ENCODE results near the gene GRIK5. TPM values are rescaled to one million over a fixed set of nuclear protein-coding genes. Genes with fewer than 3 reads are reported as not detected.

Gene GRIK5
- polyA plus RNA-seq (2013, experiment 1 of 2), result 0.12 TPM
- 0.07 TPM for polyA plus RNA-seq (2013, experiment 2 of 2)

- Histone ChIP-seq H2BK5ac (ENCODE audit: low read depth, low read length, poor library complexity, severe bottlenecking) (no peak within 1 kb of the TSS), H3K4me2 (ENCODE audit: low read length, poor library complexity, severe bottlenecking) (no peak within 1 kb of the TSS), H3K14ac (ENCODE audit: low read length in 2 of 2) (no peak within 1 kb of the TSS), H2AFZ (ENCODE audit: low read depth, low read length) (no peak within 1 kb of the TSS), H2AK5ac (ENCODE audit: low read length, severe bottlenecking) (no peak within 1 kb of the TSS), H3K4me1 (ENCODE audit: control insufficient read depth, insufficient read depth, low read depth, low read length) (peaks cover 6% of the 10 kb centered on the region), H3K36me3 (ENCODE audit: control insufficient read depth in 1 of 2, insufficient read depth in 2 of 2, low read depth in 1 of 2, low read length in 2 of 2) (no peaks in the 10 kb centered on the region), H2BK120ac (ENCODE audit: low read depth, low read length) (no peak within 1 kb of the TSS), H3K9ac (ENCODE audit: low read length) (no peak within 1 kb of the TSS), H4K8ac (ENCODE audit: low read length) (peak within 1 kb of the TSS; percentile 31), H2BK12ac (ENCODE audit: low read length in 2 of 2) (no peak within 1 kb of the TSS), H4K91ac (ENCODE audit: low read length) (no peak within 1 kb of the TSS), H3K4me3 (ENCODE audit: insufficient read depth in 1 of 2, low read depth in 1 of 2, low read length in 2 of 2) (no peak within 1 kb of the TSS), H3K4ac (ENCODE audit: low read depth in 1 of 2, low read length in 2 of 2) (no peak within 1 kb of the TSS), H3K9me3 (ENCODE audit: control insufficient read depth, low read length) (no peaks in the 10 kb centered on the region), H2BK15ac (ENCODE audit: low read depth, poor library complexity, severe bottlenecking) (no peak within 1 kb of the TSS), H3K23ac (ENCODE audit: low read length in 2 of 2) (peak within 1 kb of the TSS in 1 of 2 experiments; percentile 38), H3K79me1 (replicated peaks; ENCODE audit: low read length, poor library complexity, severe bottlenecking) (no peaks in the 10 kb centered on the region), H3K27ac (ENCODE audit: low read length, poor library complexity, severe bottlenecking) (no peak within 1 kb of the TSS), H3K18ac (ENCODE audit: low read depth in 1 of 2, low read length in 2 of 2) (no peak within 1 kb of the TSS), H3K27me3 (ENCODE audit: control insufficient read depth in 1 of 2, insufficient read depth in 1 of 2, low read length in 2 of 2) (peaks cover 58 to 60% of the 10 kb centered on the region in 2 experiments)
- 15% methylated on average over 20 of the region's 29 CpGs for WGBS
- DNase-seq, result no peak
Measured at GRCh38 chr19:42069619-42070351, at the start of gene GRIK5. Gene GRIK5 (minus strand): TSS chr19:42070206. CDS start chr19:42065770, 4,436 bp downstream.

DNA sequence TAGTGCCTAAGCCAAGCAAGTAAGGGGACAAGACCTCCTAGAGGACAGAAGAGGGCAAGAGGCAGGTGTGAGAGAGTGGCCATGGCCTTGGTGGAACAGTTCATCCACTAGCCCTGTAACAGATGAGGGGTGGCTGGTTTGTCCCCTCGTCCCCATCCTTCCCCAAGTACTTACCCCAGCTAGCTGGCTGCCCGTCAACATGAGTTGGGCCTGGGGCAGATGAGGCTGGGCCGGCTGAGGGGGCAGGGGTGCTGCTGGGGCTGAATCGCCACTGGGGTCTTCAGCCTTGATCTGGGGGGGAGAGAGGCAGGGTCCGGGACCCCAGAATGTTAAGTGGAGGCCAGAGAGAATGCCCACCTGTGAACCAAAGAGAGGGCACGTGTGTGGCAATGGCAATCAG is 47.1 kb upstream of the GRIK5 start:
- H2BK12ac ChIP-seq (ENCODE audit: low read length in 2 of 2), result peak overlapping the region in 1 of 2 experiments; percentile 3
- no peak overlapping the region for H2BK5ac ChIP-seq (ENCODE audit: low read depth, low read length, poor library complexity, severe bottlenecking)
- no peak overlapping the region for H3K9ac ChIP-seq (ENCODE audit: low read length)
- H3K23ac ChIP-seq (ENCODE audit: low read length in 2 of 2), result no peak overlapping the region
- H4K91ac ChIP-seq (ENCODE audit: low read length), result peak overlapping the region; percentile 37
- no peaks in the 10 kb centered on the region for H3K27me3 ChIP-seq (ENCODE audit: control insufficient read depth in 1 of 2, insufficient read depth in 1 of 2, low read length in 2 of 2)
- H2BK15ac ChIP-seq (ENCODE audit: low read depth, poor library complexity, severe bottlenecking), result no peak overlapping the region
- peaks cover 12 to 37% of the 10 kb centered on the region in 2 experiments for H3K36me3 ChIP-seq (ENCODE audit: control insufficient read depth in 1 of 2, insufficient read depth in 2 of 2, low read depth in 1 of 2, low read length in 2 of 2)
- H3K14ac ChIP-seq (ENCODE audit: low read length in 2 of 2), result no peak overlapping the region
- H3K18ac ChIP-seq (ENCODE audit: low read depth in 1 of 2, low read length in 2 of 2), result no peak overlapping the region
- H3K4me3 ChIP-seq (ENCODE audit: insufficient read depth in 1 of 2, low read depth in 1 of 2, low read length in 2 of 2), result no peak overlapping the region
- no peak overlapping the region for H2AFZ ChIP-seq (ENCODE audit: low read depth, low read length)
- H2BK120ac ChIP-seq (ENCODE audit: low read depth, low read length), result peak overlapping the region; percentile 3
- peaks cover 2% of the 10 kb centered on the region for H3K79me1 ChIP-seq (replicated peaks; ENCODE audit: low read length, poor library complexity, severe bottlenecking)
- no peak overlapping the region for H3K4me2 ChIP-seq (ENCODE audit: low read length, poor library complexity, severe bottlenecking)
- DNase-seq, result no peak
- WGBS, result 98% methylated on average over 5 of the region's 6 CpGs
- H4K8ac ChIP-seq (ENCODE audit: low read length), result no peak overlapping the region
- no peak overlapping the region for H3K4ac ChIP-seq (ENCODE audit: low read depth in 1 of 2, low read length in 2 of 2)
- peaks cover 38% of the 10 kb centered on the region for H3K4me1 ChIP-seq (ENCODE audit: control insufficient read depth, insufficient read depth, low read depth, low read length)
- H2AK5ac ChIP-seq (ENCODE audit: low read length, severe bottlenecking), result no peak overlapping the region
- no peaks in the 10 kb centered on the region for H3K9me3 ChIP-seq (ENCODE audit: control insufficient read depth, low read length)
- H3K27ac ChIP-seq (ENCODE audit: low read length, poor library complexity, severe bottlenecking), result no peak overlapping the region

GRCh38 chr19:42116308-42117075 is 46.5 kb upstream of the GRIK5 start:
- Histone ChIP-seq H3K23ac (ENCODE audit: low read length in 2 of 2) (no peak overlapping the region), H3K4me2 (ENCODE audit: low read length, poor library complexity, severe bottlenecking) (no peak overlapping the region), H2BK12ac (ENCODE audit: low read length in 2 of 2) (peak overlapping the region in 1 of 2 experiments; percentile 3), H3K27me3 (ENCODE audit: control insufficient read depth in 1 of 2, insufficient read depth in 1 of 2, low read length in 2 of 2) (no peaks in the 10 kb centered on the region), H2BK120ac (ENCODE audit: low read depth, low read length) (peak overlapping the region; percentile 3), H3K27ac (ENCODE audit: low read length, poor library complexity, severe bottlenecking) (no peak overlapping the region), H3K18ac (ENCODE audit: low read depth in 1 of 2, low read length in 2 of 2) (no peak overlapping the region), H2BK15ac (ENCODE audit: low read depth, poor library complexity, severe bottlenecking) (no peak overlapping the region), H2AFZ (ENCODE audit: low read depth, low read length) (no peak overlapping the region), H3K4ac (ENCODE audit: low read depth in 1 of 2, low read length in 2 of 2) (no peak overlapping the region), H3K4me3 (ENCODE audit: insufficient read depth in 1 of 2, low read depth in 1 of 2, low read length in 2 of 2) (no peak overlapping the region), H4K91ac (ENCODE audit: low read length) (peak overlapping the region; percentile 52), H3K14ac (ENCODE audit: low read length in 2 of 2) (no peak overlapping the region), H3K4me1 (ENCODE audit: control insufficient read depth, insufficient read depth, low read depth, low read length) (peaks cover 36% of the 10 kb centered on the region), H4K8ac (ENCODE audit: low read length) (no peak overlapping the region), H2AK5ac (ENCODE audit: low read length, severe bottlenecking) (no peak overlapping the region), H2BK5ac (ENCODE audit: low read depth, low read length, poor library complexity, severe bottlenecking) (no peak overlapping the region), H3K9ac (ENCODE audit: low read length) (no peak overlapping the region), H3K79me1 (replicated peaks; ENCODE audit: low read length, poor library complexity, severe bottlenecking) (peaks cover 2% of the 10 kb centered on the region), H3K36me3 (ENCODE audit: control insufficient read depth in 1 of 2, insufficient read depth in 2 of 2, low read depth in 1 of 2, low read length in 2 of 2) (peaks cover 12 to 37% of the 10 kb centered on the region in 2 experiments), H3K9me3 (ENCODE audit: control insufficient read depth, low read length) (no peaks in the 10 kb centered on the region)
- no peak for DNase-seq
- WGBS, result 93% methylated on average over 20 of the region's 20 CpGs

GRCh38 chr19:42115705-42116104 is 45.7 kb upstream of the GRIK5 start:
- Histone ChIP-seq H2BK12ac (ENCODE audit: low read length in 2 of 2) (no peak overlapping the region), H3K9me3 (ENCODE audit: control insufficient read depth, low read length) (no peaks in the 10 kb centered on the region), H3K23ac (ENCODE audit: low read length in 2 of 2) (no peak overlapping the region), H4K91ac (ENCODE audit: low read length) (no peak overlapping the region), H2BK120ac (ENCODE audit: low read depth, low read length) (no peak overlapping the region), H2BK15ac (ENCODE audit: low read depth, poor library complexity, severe bottlenecking) (no peak overlapping the region), H2AFZ (ENCODE audit: low read depth, low read length) (no peak overlapping the region), H3K27ac (ENCODE audit: low read length, poor library complexity, severe bottlenecking) (no peak overlapping the region), H2BK5ac (ENCODE audit: low read depth, low read length, poor library complexity, severe bottlenecking) (no peak overlapping the region), H3K79me1 (replicated peaks; ENCODE audit: low read length, poor library complexity, severe bottlenecking) (peaks cover 2% of the 10 kb centered on the region), H3K4me3 (ENCODE audit: insufficient read depth in 1 of 2, low read depth in 1 of 2, low read length in 2 of 2) (no peak overlapping the region), H3K4ac (ENCODE audit: low read depth in 1 of 2, low read length in 2 of 2) (no peak overlapping the region), H3K9ac (ENCODE audit: low read length) (no peak overlapping the region), H3K36me3 (ENCODE audit: control insufficient read depth in 1 of 2, insufficient read depth in 2 of 2, low read depth in 1 of 2, low read length in 2 of 2) (peaks cover 12 to 38% of the 10 kb centered on the region in 2 experiments), H3K27me3 (ENCODE audit: control insufficient read depth in 1 of 2, insufficient read depth in 1 of 2, low read length in 2 of 2) (no peaks in the 10 kb centered on the region), H3K4me2 (ENCODE audit: low read length, poor library complexity, severe bottlenecking) (no peak overlapping the region), H2AK5ac (ENCODE audit: low read length, severe bottlenecking) (peak overlapping the region; percentile 3), H4K8ac (ENCODE audit: low read length) (no peak overlapping the region), H3K4me1 (ENCODE audit: control insufficient read depth, insufficient read depth, low read depth, low read length) (peaks cover 32% of the 10 kb centered on the region), H3K14ac (ENCODE audit: low read length in 2 of 2) (no peak overlapping the region), H3K18ac (ENCODE audit: low read depth in 1 of 2, low read length in 2 of 2) (no peak overlapping the region)
- DNase-seq, result no peak
- 93% methylated on average over 4 of the region's 4 CpGs for WGBS

Data from mesenchymal stem cell (in vitro differentiated cells and primary cell).